Activated T-cell treated with anti-CD3 and anti-CD28 coated beads, Interleukin-2, amount 50 U/mL, for 1 hour (primary cell): ENCODE measurements around the gene CREBL2.

ENCODE experiments used
- DNase-seq: peaks from one replicate; pipeline ENCODE4 v3.0.0-alpha.2; 2020

The CREBL2 gene

GRCh38 chr12:12681061-12681765, 69.5 kb downstream of the CREBL2 start:
- DNase-seq: no peak

- no peak for DNase-seq
These were observed 70.6 kb downstream of the CREBL2 start for GRCh38 chr12:12682284-12682683.

- no peak for DNase-seq
These were observed 71.5 kb downstream of the CREBL2 start for GRCh38 chr12:12683136-12683697.

GRCh38 chr12:12683725-12684124, 72.0 kb downstream of the CREBL2 start:
- DNase-seq: no peak

GRCh38 chr12:12684375-12685106, 72.9 kb downstream of the CREBL2 start:
- no peak for DNase-seq

- DNase-seq: no peak
These were observed 73.6 kb downstream of the CREBL2 start for GRCh38 chr12:12685305-12685704.

GRCh38 chr12:12686472-12686871, 74.8 kb downstream of the CREBL2 start:
- DNase-seq: no peak

GRCh38 chr12:12686925-12687324, 75.2 kb downstream of the CREBL2 start:
- no peak for DNase-seq

- no peak for DNase-seq
These were observed 78.1 kb downstream of the CREBL2 start for GRCh38 chr12:12689647-12690300.

GRCh38 chr12:12691549-12691948, 79.9 kb downstream of the CREBL2 start:
- no peak for DNase-seq

- DNase-seq: no peak
These were observed 81.5 kb downstream of the CREBL2 start for GRCh38 chr12:12693111-12693671.
